ENCODE data around the gene PPOX. TPM values are rescaled to one million over a fixed set of nuclear protein-coding genes. Genes with fewer than 3 reads are reported as not detected.

PPOX gene
- total and polyA plus RNA-seq, 4 donors = 16.3 to 126 (median 24.0) TPM

DNA sequence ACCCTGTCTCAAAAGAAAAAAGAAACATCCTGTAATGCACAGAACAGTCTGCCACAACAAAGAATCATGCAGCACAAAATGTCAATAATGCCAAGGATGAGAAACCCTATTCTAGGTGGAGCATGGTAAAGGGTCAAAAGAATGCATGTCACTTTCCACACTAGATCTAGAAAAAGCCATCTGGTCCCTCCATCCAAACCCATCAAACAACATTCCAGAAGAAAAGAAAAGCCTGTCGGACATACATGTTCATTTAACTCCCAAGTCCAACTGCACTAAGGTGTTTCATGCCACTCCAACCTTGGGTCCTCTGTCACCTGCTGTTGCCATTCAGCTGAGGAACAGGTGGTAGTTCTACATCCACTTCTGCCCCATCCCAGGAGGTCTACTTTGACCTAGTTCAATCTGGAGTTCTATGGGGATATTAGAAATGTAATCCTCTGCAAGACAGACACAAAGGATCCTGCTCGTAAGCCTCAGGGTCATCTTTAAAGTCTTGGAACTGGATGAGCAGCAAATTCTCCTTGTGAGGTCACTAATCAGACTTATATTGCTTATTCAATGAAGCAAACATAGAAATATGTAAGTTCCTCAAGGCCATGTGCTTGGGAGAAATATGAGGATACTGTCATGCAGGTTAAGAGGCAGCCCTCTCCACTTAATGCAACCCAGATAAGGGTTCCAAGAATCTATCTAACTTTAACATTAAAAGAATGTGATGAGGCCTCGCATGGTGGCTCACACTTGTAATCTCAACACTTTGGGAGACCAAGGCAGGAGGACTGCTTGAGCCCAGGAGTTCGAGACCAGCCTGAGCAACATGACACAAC, 37.4 kb upstream of the PPOX start:
- DNase-seq (no peak), ATAC-seq (ENCODE audit: low FRiP score) (no peak)
- intact Hi-C loops (cut with DNase I) = no loop called here
- no peaks in the 10 kb centered on the region for H3K9me3 ChIP-seq (ENCODE audit: control insufficient read depth, low read length)
- H3K27ac ChIP-seq (ENCODE audit: low read depth in 1 of 2, low read length in 2 of 2) = no peak overlapping the region
- H3K27me3 ChIP-seq (ENCODE audit: control insufficient read depth in 1 of 2, insufficient read depth in 2 of 2, low read length in 1 of 2) = no peaks in the 10 kb centered on the region
- H3K36me3 ChIP-seq (ENCODE audit: control insufficient read depth in 1 of 2, insufficient read depth in 2 of 2, low read length in 1 of 2) = peaks cover 0 to 6% of the 10 kb centered on the region in 2 donors
- H3K4me3 ChIP-seq (ENCODE audit: low read length in 2 of 2) = no peak overlapping the region
- 93 to 95% methylated on average over 4 of the region's 4 CpGs for WGBS, 2 donors
- H3K4me1 ChIP-seq (ENCODE audit: control insufficient read depth in 1 of 2, insufficient read depth in 2 of 2, low read length in 2 of 2) = no peaks in the 10 kb centered on the region

DNA sequence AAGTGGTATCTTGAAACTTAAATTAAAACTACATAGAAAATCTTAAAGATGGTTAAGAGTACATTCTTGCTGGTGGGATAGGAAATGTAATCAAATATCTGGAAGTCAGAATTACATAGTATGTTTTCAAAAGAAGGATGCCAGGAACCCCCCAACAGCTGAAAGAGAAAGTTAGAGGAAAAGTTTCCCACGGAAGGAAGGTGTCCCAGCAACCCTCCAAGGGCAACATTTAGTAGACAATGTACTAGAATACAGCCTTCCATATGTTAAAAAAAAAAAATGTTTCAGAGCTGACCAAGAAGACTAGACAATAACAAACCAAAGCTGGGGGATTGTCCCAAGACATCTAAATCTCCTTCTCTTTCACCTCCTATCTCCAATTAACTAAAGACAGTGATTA, 36.0 kb upstream of the PPOX start:
- ATAC-seq (ENCODE audit: low FRiP score) (no peak), DNase-seq (no peak)
- 19 to 23% methylated on average over 1 of the region's 1 CpG for WGBS, 2 donors
- no peak overlapping the region for H3K27ac ChIP-seq (ENCODE audit: low read depth in 1 of 2, low read length in 2 of 2)
- H3K4me1 ChIP-seq (ENCODE audit: control insufficient read depth in 1 of 2, insufficient read depth in 2 of 2, low read length in 2 of 2) = no peaks in the 10 kb centered on the region
- H3K36me3 ChIP-seq (ENCODE audit: control insufficient read depth in 1 of 2, insufficient read depth in 2 of 2, low read length in 1 of 2) = no peaks in the 10 kb centered on the region
- H3K27me3 ChIP-seq (ENCODE audit: control insufficient read depth in 1 of 2, insufficient read depth in 2 of 2, low read length in 1 of 2) = no peaks in the 10 kb centered on the region
- intact Hi-C loops (cut with DNase I) = no loop called here
- no peak overlapping the region for H3K4me3 ChIP-seq (ENCODE audit: low read length in 2 of 2)
- H3K9me3 ChIP-seq (ENCODE audit: control insufficient read depth, low read length) = no peaks in the 10 kb centered on the region

DNA sequence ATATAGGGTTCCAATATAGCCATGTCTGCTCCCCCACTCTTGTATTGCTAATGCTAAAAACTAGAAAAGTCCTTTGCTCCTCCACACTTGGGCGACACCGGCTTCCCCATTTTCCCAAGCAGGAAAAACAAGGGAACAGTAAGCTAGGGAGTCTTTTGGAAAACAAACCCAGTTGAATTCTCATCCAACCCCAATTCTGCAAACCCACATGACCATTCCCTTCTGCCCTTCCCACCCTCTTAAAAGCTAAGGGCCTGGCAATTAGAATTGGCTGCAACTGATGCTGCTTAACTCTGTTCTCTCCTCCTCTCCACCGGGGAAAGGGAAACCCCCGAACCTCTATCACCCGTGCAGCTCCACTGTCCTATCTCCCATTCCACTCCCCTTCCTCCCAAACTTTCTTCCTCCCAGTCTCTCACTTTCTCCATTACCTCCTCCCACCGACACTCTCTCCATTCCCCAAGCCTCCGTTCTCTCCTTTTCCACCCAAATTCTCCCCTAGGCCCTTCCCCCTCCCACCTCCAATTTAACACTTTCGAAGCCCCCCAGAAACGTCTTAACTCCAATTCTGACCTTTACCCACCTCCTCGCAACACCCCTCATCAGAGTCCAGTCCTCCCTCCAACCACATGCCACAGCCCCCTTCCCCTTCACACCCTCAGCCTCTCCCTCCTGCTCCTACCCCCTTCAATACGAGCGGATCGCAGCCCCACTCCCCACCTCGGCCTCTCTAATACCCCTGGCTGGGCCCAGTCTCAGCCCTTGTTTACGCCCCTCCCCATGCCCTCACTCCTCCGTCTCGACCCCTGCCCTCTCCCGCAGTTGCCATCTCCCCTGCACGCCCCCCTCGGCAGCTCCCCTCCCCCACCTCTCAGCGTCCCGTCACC, 34.5 kb upstream of the PPOX start:
- peak; percentile 48 for ATAC-seq (ENCODE audit: low FRiP score)
- WGBS, 2 donors = 1% methylated on average over 22 of the region's 22 CpGs
- Histone ChIP-seq H3K4me1 (ENCODE audit: control insufficient read depth in 1 of 2, insufficient read depth in 2 of 2, low read length in 2 of 2) (no peaks in the 10 kb centered on the region), H3K4me3 (ENCODE audit: low read length in 2 of 2) (peak overlapping the region; percentile 61 to 92), H3K36me3 (ENCODE audit: control insufficient read depth in 1 of 2, insufficient read depth in 2 of 2, low read length in 1 of 2) (no peaks in the 10 kb centered on the region), H3K9me3 (ENCODE audit: control insufficient read depth, low read length) (no peaks in the 10 kb centered on the region), H3K27ac (ENCODE audit: low read depth in 1 of 2, low read length in 2 of 2) (peak overlapping the region in 1 of 2 donors; percentile 79), H3K27me3 (ENCODE audit: control insufficient read depth in 1 of 2, insufficient read depth in 2 of 2, low read length in 1 of 2) (no peaks in the 10 kb centered on the region)
- intact Hi-C loops (cut with DNase I) = loop anchor here (2.0 kb wide), 2 partner anchors 21 to 27 kb away; partner anchors contain the start of genes UFC1 (in 1 of the 2) and USP21 (in 1 of the 2)
- no peak for DNase-seq

DNA sequence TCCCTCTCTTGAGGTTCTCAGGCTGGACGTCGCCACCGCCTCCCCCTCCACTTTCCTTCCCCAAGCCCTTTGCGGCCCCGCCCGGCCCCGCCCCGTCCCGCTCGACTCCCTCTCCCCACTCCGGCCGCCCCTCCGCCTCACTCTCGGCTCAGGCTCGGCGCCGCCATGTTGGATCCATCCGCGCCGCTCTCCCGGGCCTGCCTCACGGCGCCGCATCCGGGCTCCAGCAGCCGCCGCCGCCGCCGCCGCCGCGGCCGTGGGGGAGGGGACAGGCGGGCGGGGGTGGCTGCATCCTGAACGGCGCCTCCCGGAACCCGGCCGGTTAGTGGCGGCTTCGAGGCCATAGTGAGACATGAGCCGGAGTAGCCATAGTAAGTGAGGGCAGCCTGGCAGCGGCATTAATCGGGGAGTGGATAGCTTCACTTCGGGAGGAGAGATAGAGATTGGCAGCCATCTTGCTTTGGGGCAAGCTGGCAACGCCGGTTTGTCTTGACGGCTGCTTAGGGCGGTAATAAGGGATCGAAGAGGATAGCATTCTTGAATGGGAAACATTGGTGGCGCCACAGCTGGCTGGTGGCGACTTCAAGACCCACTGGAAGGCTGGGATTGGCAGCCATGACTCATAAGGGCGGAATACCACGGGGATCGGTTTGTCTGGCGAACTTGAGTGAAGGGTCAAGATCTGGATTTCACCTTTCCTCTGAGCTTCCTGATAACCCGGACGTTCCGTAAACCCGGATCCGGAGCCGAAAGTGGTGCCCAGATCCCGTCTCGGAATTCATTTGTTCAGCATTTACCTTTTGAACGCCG, 33.6 kb upstream of the PPOX start, which contains the start of gene DEDD:
TSS of gene DEDD (minus strand) at position 258 of the 810 bp plus-strand sequence. CDS start 8,205 bp downstream, outside the sequence.
- no peaks in the 10 kb centered on the region for H3K9me3 ChIP-seq (ENCODE audit: control insufficient read depth, low read length)
- H3K4me1 ChIP-seq (ENCODE audit: control insufficient read depth in 1 of 2, insufficient read depth in 2 of 2, low read length in 2 of 2) = no peaks in the 10 kb centered on the region
- DNase-seq = peak; percentile 96 to 97
- intact Hi-C loops (cut with DNase I) = loop anchor here (2.0 kb wide), 2 partner anchors 20 to 26 kb away; partner anchors contain the start of genes UFC1 (in 1 of the 2) and USP21 (in 1 of the 2)
- 0 to 1% methylated on average over 51 to 68 of the region's 68 CpGs for WGBS, 2 donors
- peak within 1 kb of the TSS; percentile 63 to 79 for H3K27ac ChIP-seq (ENCODE audit: low read depth in 1 of 2, low read length in 2 of 2)
- peak within 1 kb of the TSS; percentile 61 to 92 for H3K4me3 ChIP-seq (ENCODE audit: low read length in 2 of 2)
- H3K27me3 ChIP-seq (ENCODE audit: control insufficient read depth in 1 of 2, insufficient read depth in 2 of 2, low read length in 1 of 2) = no peaks in the 10 kb centered on the region
- H3K36me3 ChIP-seq (ENCODE audit: control insufficient read depth in 1 of 2, insufficient read depth in 2 of 2, low read length in 1 of 2) = no peaks in the 10 kb centered on the region
- peak; percentile 95 for ATAC-seq (ENCODE audit: low FRiP score)

DNA sequence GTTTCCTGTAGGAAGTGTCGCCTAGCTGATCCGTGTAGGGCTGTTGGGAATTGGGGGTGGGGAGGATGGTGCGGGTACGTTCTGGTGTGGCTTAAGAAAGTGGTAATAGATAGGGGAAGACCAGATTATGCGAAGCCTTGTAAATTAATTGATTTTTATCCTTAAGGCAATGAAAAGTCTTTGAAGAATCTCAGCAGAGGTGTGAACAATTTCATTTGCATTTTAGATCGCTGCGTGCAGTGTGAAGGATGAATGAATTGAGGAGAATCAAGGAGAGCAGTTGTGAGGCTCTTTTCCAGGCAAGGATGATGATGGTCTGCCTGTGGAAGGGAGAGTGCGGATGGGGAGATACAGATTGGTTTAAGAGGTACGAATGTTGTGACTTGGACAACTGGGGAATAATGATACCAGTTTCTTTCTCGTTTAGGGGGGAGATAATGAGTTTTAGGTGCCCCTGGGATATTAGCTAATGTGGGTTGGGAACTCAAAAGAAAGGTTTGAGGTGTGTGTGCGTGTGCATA, 32.9 kb upstream of the PPOX start:
- no peaks in the 10 kb centered on the region for H3K9me3 ChIP-seq (ENCODE audit: control insufficient read depth, low read length)
- H3K4me3 ChIP-seq (ENCODE audit: low read length in 2 of 2) = peak overlapping the region; percentile 61 to 92
- DNase-seq = no peak
- 2 to 3% methylated on average over 11 of the region's 11 CpGs for WGBS, 2 donors
- no peak for ATAC-seq (ENCODE audit: low FRiP score)
- intact Hi-C loops (cut with DNase I) = loop anchor here (2.0 kb wide), 2 partner anchors 20 to 26 kb away; partner anchors contain the start of genes UFC1 (in 1 of the 2) and USP21 (in 1 of the 2)
- no peaks in the 10 kb centered on the region for H3K27me3 ChIP-seq (ENCODE audit: control insufficient read depth in 1 of 2, insufficient read depth in 2 of 2, low read length in 1 of 2)
- H3K4me1 ChIP-seq (ENCODE audit: control insufficient read depth in 1 of 2, insufficient read depth in 2 of 2, low read length in 2 of 2) = no peaks in the 10 kb centered on the region
- H3K36me3 ChIP-seq (ENCODE audit: control insufficient read depth in 1 of 2, insufficient read depth in 2 of 2, low read length in 1 of 2) = no peaks in the 10 kb centered on the region
- peak overlapping the region; percentile 63 to 79 for H3K27ac ChIP-seq (ENCODE audit: low read depth in 1 of 2, low read length in 2 of 2)

DNA sequence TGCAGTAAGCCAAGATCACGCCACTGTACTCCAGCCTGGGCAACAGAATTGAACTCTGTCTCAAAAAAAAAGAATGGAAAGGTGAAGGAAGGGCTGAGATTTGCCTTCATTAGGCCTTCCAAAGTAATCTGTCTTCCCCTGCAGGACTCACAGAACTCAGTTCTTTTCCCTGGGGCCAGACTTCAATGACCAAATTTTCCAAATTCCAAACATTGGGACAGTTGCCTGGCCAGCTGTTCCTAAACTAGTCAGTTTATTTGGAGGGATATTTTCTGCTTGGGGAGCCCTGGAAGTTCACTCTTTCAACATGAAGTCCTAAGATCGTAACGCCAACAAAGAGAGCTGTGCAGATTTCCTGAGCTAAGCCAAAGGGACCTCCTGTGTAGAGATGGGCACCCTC, 28.3 kb upstream of the PPOX start:
- 55 to 65% methylated on average over 3 of the region's 3 CpGs for WGBS, 2 donors
- DNase-seq (no peak), ATAC-seq (ENCODE audit: low FRiP score) (no peak)
- Histone ChIP-seq H3K36me3 (ENCODE audit: control insufficient read depth in 1 of 2, insufficient read depth in 2 of 2, low read length in 1 of 2) (no peaks in the 10 kb centered on the region), H3K9me3 (ENCODE audit: control insufficient read depth, low read length) (no peaks in the 10 kb centered on the region), H3K4me3 (ENCODE audit: low read length in 2 of 2) (no peak overlapping the region), H3K4me1 (ENCODE audit: control insufficient read depth in 1 of 2, insufficient read depth in 2 of 2, low read length in 2 of 2) (no peaks in the 10 kb centered on the region), H3K27ac (ENCODE audit: low read depth in 1 of 2, low read length in 2 of 2) (no peak overlapping the region), H3K27me3 (ENCODE audit: control insufficient read depth in 1 of 2, insufficient read depth in 2 of 2, low read length in 1 of 2) (no peaks in the 10 kb centered on the region)
- intact Hi-C loops (cut with DNase I) = no loop called here

DNA sequence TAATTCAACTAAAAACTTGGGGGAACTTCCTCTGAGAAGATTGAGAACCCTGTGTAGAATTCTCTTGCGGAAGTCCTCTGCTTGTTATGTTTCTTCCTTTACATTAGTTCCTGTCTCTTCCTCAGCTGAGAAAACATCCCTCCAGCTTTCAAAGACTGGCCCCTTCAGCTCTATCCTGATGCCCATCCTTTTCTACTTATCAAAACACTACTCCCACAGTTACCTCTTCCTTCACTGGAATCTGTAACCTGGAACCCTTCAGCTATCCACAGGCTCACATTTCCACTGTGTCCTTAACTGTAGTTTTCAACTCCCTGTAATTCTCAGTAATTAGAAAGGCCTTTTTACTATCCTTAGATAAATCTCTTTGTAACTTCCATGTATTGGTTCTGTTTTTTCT, 27.8 kb upstream of the PPOX start:
- ATAC-seq (ENCODE audit: low FRiP score) (no peak), DNase-seq (no peak)
- WGBS, 2 donors = 60 to 77% methylated on average over 1 of the region's 1 CpG
- Histone ChIP-seq H3K27ac (ENCODE audit: low read depth in 1 of 2, low read length in 2 of 2) (no peak overlapping the region), H3K4me1 (ENCODE audit: control insufficient read depth in 1 of 2, insufficient read depth in 2 of 2, low read length in 2 of 2) (no peaks in the 10 kb centered on the region), H3K9me3 (ENCODE audit: control insufficient read depth, low read length) (no peaks in the 10 kb centered on the region), H3K27me3 (ENCODE audit: control insufficient read depth in 1 of 2, insufficient read depth in 2 of 2, low read length in 1 of 2) (no peaks in the 10 kb centered on the region), H3K36me3 (ENCODE audit: control insufficient read depth in 1 of 2, insufficient read depth in 2 of 2, low read length in 1 of 2) (no peaks in the 10 kb centered on the region), H3K4me3 (ENCODE audit: low read length in 2 of 2) (no peak overlapping the region)
- intact Hi-C loops (cut with DNase I) = no loop called here

DNA sequence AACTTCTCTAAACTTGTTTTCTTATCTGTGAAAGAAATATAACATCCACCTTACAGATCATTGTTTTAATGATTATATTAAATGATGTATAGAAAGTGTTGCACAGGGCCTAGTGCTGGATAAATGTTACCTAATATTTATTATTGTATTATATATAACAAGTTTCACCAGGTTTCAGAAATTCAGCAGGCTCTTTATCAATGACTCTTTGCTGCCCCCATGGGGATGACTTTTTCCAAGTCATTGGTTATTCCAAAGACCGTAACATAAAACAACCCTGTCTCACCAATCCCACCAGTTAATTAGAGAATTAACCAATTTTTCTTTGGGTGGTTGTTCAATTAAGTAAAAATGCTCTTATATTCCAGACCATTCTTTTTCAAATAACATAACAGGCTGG, 26.5 kb upstream of the PPOX start:
- H3K9me3 ChIP-seq (ENCODE audit: control insufficient read depth, low read length) = no peaks in the 10 kb centered on the region
- intact Hi-C loops (cut with DNase I) = no loop called here
- ATAC-seq (ENCODE audit: low FRiP score) = no peak
- H3K4me3 ChIP-seq (ENCODE audit: low read length in 2 of 2) = no peak overlapping the region
- DNase-seq = no peak
- H3K36me3 ChIP-seq (ENCODE audit: control insufficient read depth in 1 of 2, insufficient read depth in 2 of 2, low read length in 1 of 2) = no peaks in the 10 kb centered on the region
- H3K27me3 ChIP-seq (ENCODE audit: control insufficient read depth in 1 of 2, insufficient read depth in 2 of 2, low read length in 1 of 2) = no peaks in the 10 kb centered on the region
- H3K27ac ChIP-seq (ENCODE audit: low read depth in 1 of 2, low read length in 2 of 2) = no peak overlapping the region
- 25 to 32% methylated on average over 1 of the region's 1 CpG for WGBS, 2 donors
- H3K4me1 ChIP-seq (ENCODE audit: control insufficient read depth in 1 of 2, insufficient read depth in 2 of 2, low read length in 2 of 2) = no peaks in the 10 kb centered on the region

All from aorta (tissue), 5 donors.